Neutrophil (primary cell): ENCODE measurements around the gene NAE1.
"Not testable (repeated sequence)": the region's sequence is repeated elsewhere in the genome, so short reads cannot be mapped to it uniquely, and the experiment has no call there.

ENCODE experiments used
- H3K27ac ChIP-seq: fragments of 200-600 bp; sonication (generic); 2 replicates; pipeline ENCODE4 v1.5.1; 2016; ENCODE audit warnings: mild to moderate bottlenecking, moderate library complexity
- H3K27me3 ChIP-seq: fragments of 200-600 bp; sonication (generic); 2 replicates; pipeline ENCODE4 v1.6.0; 2016; ENCODE audit warnings: mild to moderate bottlenecking
- H3K36me3 ChIP-seq: fragments of 200-600 bp; sonication (generic); 2 replicates; pipeline ENCODE4 v1.5.1; 2017
- H3K4me1 ChIP-seq, 2 experiments: fragments of 200-600 bp in 1 of 2; sonication (generic) in 1 of 2; 1 replicate in 1 of 2; 2 replicates in 1 of 2; pipeline versions ENCODE4 v1.5.1 to v1.6.1; 2013 to 2016; ENCODE audit warnings: low read depth in 1 of 2, low read length in 1 of 2, mild to moderate bottlenecking in 1 of 2, moderate library complexity in 1 of 2; ENCODE audit not compliant: control insufficient read depth in 1 of 2, insufficient read depth in 1 of 2
- H3K4me3 ChIP-seq, 2 experiments: fragments of 200-600 bp in 1 of 2; sonication (generic) in 1 of 2; 1 replicate in 1 of 2; 2 replicates in 1 of 2; pipeline ENCODE4 v1.5.1; 2013 to 2016; ENCODE audit warnings: low read depth in 1 of 2, low read length in 1 of 2, mild to moderate bottlenecking in 1 of 2, moderate library complexity in 1 of 2
- H3K9me3 ChIP-seq: fragments of 200-600 bp; sonication (generic); 2 replicates; pipeline ENCODE4 v1.5.1; 2016
- TF ChIP-seq, protein P1 (sequence below): fragments of 200-600 bp; sonication (generic); IDR thresholded peaks from 2 replicates; pipeline ENCODE4 v1.5.1; 2016; ENCODE audit warnings: antibody characterized with exemption

The NAE1 gene

DNA sequence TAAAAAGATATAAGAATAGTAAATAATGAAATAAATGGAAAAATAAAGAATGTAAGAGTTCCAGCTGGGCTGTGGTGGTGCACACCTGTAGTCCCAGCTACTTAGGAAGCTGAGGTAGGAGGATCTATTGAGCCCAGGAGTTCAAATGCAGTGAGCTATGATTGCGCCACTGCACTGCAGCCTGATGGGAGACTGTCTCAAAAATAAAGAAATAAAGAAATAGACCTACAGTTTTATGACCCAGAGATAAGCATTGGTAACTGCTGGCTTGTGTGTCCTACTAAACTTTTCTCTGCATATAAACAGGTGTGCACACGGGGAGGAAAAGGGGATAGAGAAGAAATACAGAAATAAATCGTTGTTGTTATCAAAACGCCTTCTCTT lies 41.8 kb upstream of the NAE1 start:
- H3K27ac ChIP-seq = peak overlapping the region; percentile 72
- no peaks in the 10 kb centered on the region for H3K36me3 ChIP-seq
- no peaks in the 10 kb centered on the region for H3K9me3 ChIP-seq
- H3K4me3 ChIP-seq = peak overlapping the region; percentile 36 to 54
- no peaks in the 10 kb centered on the region for H3K27me3 ChIP-seq
- peaks cover 11 to 15% of the 10 kb centered on the region in 2 experiments for H3K4me1 ChIP-seq
- TF ChIP-seq, protein P1, sequence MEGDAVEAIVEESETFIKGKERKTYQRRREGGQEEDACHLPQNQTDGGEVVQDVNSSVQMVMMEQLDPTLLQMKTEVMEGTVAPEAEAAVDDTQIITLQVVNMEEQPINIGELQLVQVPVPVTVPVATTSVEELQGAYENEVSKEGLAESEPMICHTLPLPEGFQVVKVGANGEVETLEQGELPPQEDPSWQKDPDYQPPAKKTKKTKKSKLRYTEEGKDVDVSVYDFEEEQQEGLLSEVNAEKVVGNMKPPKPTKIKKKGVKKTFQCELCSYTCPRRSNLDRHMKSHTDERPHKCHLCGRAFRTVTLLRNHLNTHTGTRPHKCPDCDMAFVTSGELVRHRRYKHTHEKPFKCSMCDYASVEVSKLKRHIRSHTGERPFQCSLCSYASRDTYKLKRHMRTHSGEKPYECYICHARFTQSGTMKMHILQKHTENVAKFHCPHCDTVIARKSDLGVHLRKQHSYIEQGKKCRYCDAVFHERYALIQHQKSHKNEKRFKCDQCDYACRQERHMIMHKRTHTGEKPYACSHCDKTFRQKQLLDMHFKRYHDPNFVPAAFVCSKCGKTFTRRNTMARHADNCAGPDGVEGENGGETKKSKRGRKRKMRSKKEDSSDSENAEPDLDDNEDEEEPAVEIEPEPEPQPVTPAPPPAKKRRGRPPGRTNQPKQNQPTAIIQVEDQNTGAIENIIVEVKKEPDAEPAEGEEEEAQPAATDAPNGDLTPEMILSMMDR = no peak

GRCh38 chr16:66871840-66872239 lies 41.1 kb upstream of the NAE1 start:
- H3K27me3 ChIP-seq = no peaks in the 10 kb centered on the region
- H3K9me3 ChIP-seq = no peaks in the 10 kb centered on the region
- TF ChIP-seq, protein P1 = no peak
- H3K4me3 ChIP-seq = no peak overlapping the region
- no peak overlapping the region for H3K27ac ChIP-seq
- peaks cover 11 to 15% of the 10 kb centered on the region in 2 experiments for H3K4me1 ChIP-seq
- H3K36me3 ChIP-seq = no peaks in the 10 kb centered on the region

GRCh38 chr16:66871363-66871762 lies 40.6 kb upstream of the NAE1 start:
- not testable (repeated sequence) for H3K4me3 ChIP-seq, H3K27me3 ChIP-seq, H3K27ac ChIP-seq, H3K9me3 ChIP-seq, H3K36me3 ChIP-seq
- H3K4me1 ChIP-seq = peaks cover 11 to 15% of the 10 kb centered on the region in 2 experiments

- Histone ChIP-seq H3K27me3 (no peaks in the 10 kb centered on the region), H3K36me3 (no peaks in the 10 kb centered on the region), H3K4me1 (peaks cover 11 to 15% of the 10 kb centered on the region in 2 experiments), H3K4me3 (no peak overlapping the region), H3K9me3 (no peaks in the 10 kb centered on the region), H3K27ac (no peak overlapping the region)
- TF ChIP-seq, protein P1 = no peak
Observed at GRCh38 chr16:66869424-66869823, 38.6 kb upstream of the NAE1 start.

- H3K9me3 ChIP-seq = no peaks in the 10 kb centered on the region
- no peak overlapping the region for H3K4me3 ChIP-seq
- peaks cover 11 to 12% of the 10 kb centered on the region in 2 experiments for H3K4me1 ChIP-seq
- H3K36me3 ChIP-seq = no peaks in the 10 kb centered on the region
- no peaks in the 10 kb centered on the region for H3K27me3 ChIP-seq
- no peak overlapping the region for H3K27ac ChIP-seq
- TF ChIP-seq, protein P1 = no peak
Observed at GRCh38 chr16:66863707-66864106, 32.9 kb upstream of the NAE1 start.

- no peak overlapping the region for H3K4me3 ChIP-seq
- H3K9me3 ChIP-seq = no peaks in the 10 kb centered on the region
- peaks cover 11 to 12% of the 10 kb centered on the region in 2 experiments for H3K4me1 ChIP-seq
- no peaks in the 10 kb centered on the region for H3K27me3 ChIP-seq
- TF ChIP-seq, protein P1 = no peak
- no peaks in the 10 kb centered on the region for H3K36me3 ChIP-seq
- H3K27ac ChIP-seq = no peak overlapping the region
Observed at GRCh38 chr16:66862023-66862520, 31.3 kb upstream of the NAE1 start.
